HG02610 (cell line): ENCODE measurements around the gene PCDHB15.
"Not testable (repeated sequence)": the region's sequence is repeated elsewhere in the genome, so short reads cannot be mapped to it uniquely, and the experiment has no call there.

Experiments used
- ATAC-seq: cut with Tn5 transposase; IDR thresholded peaks from one replicate; pipeline ENCODE4 v1.9.1; 2021; ENCODE audit warnings: mild to moderate bottlenecking, moderate library complexity; ENCODE audit not compliant: unreplicated experiment

PCDHB15 gene

DNA sequence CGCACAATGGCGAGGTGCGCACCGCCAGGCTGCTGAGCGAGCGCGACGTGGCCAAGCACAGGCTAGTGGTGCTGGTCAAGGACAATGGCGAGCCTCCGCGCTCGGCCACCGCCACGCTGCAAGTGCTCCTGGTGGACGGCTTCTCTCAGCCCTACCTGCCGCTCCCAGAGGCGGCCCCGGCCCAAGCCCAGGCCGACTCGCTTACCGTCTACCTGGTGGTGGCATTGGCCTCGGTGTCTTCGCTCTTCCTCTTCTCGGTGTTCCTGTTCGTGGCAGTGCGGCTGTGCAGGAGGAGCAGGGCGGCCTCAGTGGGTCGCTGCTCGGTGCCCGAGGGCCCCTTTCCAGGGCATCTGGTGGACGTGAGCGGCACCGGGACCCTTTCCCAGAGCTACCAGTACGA, 2.2 kb downstream of the PCDHB15 start:
- not testable (repeated sequence) for ATAC-seq

DNA sequence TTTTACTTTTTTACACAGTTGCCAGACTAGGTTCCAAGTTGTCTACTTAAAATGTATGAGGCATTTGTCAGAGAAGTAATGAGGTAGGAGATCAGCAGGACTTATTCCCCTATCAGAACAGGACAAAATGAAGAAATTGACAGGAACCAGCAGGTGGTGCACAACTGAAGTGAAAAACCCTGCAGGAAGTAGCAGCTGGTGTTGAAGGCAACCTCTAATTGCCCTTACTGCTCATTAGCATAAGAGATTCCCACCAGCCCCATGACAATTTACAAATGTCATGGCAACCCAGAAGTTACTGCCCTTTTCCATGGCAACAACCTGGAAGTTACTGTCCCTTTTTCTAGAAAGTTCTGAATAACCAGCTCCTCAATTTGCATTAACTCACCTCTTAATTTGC, 5.4 kb downstream of the PCDHB15 start:
- no peak for ATAC-seq

- no peak for ATAC-seq
These were observed 13.3 kb downstream of the PCDHB15 start for GRCh38 chr5:141258464-141258863.

DNA sequence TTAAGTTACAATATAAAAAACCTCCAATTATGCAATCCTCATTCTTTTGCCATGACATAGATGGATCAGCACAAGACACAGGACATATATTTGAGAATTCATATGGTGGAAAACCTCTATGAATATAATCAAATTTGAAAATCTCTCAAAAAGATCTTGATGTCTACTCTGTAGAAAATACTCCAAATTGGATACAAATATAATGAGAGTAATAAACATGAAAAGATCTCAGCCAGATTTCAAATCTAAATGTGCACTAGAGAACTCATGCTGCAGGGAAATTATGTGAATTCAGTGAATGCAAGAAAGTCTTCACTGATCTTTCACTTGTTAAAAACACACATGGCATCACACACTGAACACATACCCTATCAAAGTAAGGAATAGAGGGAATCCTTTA, 13.8 kb downstream of the PCDHB15 start:
- no peak for ATAC-seq

- no peak for ATAC-seq
These were observed 15.5 kb downstream of the PCDHB15 start for GRCh38 chr5:141260458-141261237.

- no peak for ATAC-seq
These were observed 16.0 kb downstream of the PCDHB15 start for GRCh38 chr5:141261238-141261546.

- no peak for ATAC-seq
These were observed 24.0 kb downstream of the PCDHB15 start for GRCh38 chr5:141269195-141269594.

- ATAC-seq, result no peak
These were observed 27.7 kb downstream of the PCDHB15 start for GRCh38 chr5:141272906-141273305.

DNA sequence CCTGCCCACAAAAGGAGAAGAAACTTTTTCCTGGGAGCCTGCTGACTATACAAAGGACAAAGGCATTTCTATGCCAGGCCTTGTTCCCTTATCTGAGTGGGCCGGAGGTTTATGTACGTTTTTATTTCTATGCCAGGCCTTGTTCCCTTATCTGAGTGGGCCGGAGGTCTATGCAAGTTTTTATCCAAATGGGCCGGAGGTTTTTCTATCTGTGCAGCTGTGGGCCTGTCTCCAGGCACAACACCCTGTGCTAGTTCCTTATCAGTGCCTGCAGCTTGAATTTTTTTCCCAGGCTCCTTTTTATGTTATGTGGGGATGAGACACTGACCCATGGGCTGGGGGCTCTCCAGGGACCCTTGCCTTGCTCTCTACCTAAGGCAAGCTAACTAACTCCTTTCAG, 53.2 kb downstream of the PCDHB15 start:
- no peak for ATAC-seq
